Renal pelvis (tissue), 4 donors: Measurements from ENCODE around the gene BIRC6. TPM values are rescaled to one million over a fixed set of nuclear protein-coding genes. Genes with fewer than 3 reads are reported as not detected.
"Not testable (repeated sequence)": the region's sequence is repeated elsewhere in the genome, so short reads cannot be mapped to it uniquely, and the experiment has no call there.

ENCODE experiments used
- DNase-seq: peaks from one replicate; pipeline ENCODE4 v3.0.0-alpha.2; 2013
- polyA plus RNA-seq, 3 donors: library from polyadenylated mRNA; unstranded; fragments of 120-200 nt; gene quantifications; one replicate each; pipeline ENCODE4 v1.2.1, GENCODE V29; 2013; ENCODE audit not compliant: insufficient read length in 3 of 3

BIRC6 gene
- polyA plus RNA-seq, 3 donors, result 63.8 to 90.4 (median 74.4) TPM

GRCh38 chr2:32446369-32446768, 89.5 kb downstream of the BIRC6 start:
- DNase-seq, result no peak

DNA sequence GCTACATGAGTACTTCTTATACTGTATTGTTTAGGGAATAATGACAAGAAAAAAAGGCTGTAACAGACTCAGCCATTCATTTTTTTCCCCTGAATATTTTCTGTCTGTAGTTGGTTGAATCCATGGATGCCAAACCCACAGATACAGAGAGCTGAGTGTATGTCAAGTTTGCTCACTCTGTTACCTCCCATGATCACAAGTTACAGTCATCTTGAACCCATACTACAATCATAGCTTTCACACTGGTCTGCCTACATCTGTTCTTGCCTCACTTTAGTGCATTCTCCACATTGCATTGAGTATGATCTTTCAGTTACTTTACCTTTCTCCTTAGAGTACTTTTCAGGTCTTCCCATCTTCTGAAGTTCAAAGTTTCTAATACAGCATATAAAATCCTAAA, 94.0 kb downstream of the BIRC6 start:
- DNase-seq, result no peak

DNA sequence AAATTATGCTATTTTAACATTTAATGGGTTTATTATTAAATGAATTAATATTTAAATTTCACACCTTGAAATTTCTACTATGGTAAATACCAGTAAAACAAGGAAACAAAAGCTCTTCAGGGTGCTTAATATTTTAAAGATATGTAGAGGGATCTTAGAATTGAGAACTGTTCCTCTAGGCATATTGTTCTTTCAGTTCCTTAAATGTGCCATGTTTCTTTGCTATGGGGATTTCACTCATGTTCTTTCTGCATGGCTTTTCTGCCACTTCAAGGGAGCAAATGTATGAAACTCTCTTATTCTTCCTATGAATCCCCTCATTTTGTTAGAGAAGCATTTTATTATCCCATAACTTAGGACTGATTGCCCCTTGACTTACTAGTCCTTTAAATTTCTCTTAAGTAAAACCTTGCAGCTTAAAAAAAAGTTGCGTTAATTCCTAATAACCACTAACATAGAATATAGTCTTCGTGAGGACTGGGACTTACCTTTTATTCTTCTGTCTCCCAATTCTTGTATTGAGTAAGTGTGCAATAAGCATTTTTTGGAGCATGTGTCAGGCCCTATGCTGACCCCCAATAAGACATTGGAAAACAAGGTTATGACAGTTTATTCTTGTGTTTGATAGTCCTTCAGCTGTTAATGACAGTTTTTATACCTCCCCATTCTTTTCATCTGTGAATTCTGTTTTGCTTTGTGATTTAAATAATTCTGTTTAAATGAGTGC, 95.7 kb downstream of the BIRC6 start:
- no peak for DNase-seq

- DNase-seq, result peak; percentile 4
Measured at GRCh38 chr2:32453242-32454062, 96.6 kb downstream of the BIRC6 start.

DNA sequence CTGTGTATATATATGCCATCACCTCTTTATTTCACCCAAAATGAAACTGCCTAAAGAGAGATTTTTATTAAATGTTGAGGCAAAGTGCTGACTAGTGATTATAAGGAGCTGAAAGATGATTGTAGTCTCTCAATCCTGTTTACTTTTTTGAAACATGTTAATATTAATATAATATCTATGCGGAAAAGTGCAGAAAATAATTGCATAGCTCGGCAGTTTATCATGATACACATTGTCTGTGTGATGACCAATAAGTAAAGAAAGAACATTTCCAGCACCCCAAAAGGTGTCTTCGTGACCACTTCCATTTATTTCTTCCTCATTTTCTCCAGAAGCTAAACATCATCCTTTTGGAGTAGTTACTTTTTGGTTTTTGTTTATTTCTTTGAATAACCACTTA, 99.0 kb downstream of the BIRC6 start:
- DNase-seq, result no peak

- DNase-seq, result no peak
Measured at GRCh38 chr2:32456808-32457207, 100.0 kb downstream of the BIRC6 start.

DNA sequence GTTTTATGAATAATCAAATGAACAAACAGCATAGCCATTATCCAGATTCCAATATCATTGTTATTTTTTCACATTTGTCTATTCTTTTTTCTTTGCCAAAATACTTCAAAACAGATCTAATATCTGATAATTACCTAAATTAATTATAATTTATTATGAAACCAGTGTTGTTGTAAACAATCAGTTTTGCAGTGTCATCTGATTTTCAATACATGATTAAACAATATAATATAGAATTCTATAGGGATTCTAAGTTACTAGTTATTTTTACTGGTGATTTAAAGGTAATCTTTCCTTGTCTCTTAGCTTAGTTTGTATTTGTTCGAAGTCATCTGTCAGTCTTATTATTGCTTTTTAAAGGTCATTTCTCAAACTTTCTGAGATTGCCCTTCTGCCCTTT, 101.0 kb downstream of the BIRC6 start:
- DNase-seq, result no peak

- not testable (repeated sequence) for DNase-seq
Measured at GRCh38 chr2:32460861-32461260, 104.0 kb downstream of the BIRC6 start.

GRCh38 chr2:32463110-32463509, 106.3 kb downstream of the BIRC6 start:
- no peak for DNase-seq

- DNase-seq, result no peak
Measured at GRCh38 chr2:32464431-32464830, 107.6 kb downstream of the BIRC6 start.

DNA sequence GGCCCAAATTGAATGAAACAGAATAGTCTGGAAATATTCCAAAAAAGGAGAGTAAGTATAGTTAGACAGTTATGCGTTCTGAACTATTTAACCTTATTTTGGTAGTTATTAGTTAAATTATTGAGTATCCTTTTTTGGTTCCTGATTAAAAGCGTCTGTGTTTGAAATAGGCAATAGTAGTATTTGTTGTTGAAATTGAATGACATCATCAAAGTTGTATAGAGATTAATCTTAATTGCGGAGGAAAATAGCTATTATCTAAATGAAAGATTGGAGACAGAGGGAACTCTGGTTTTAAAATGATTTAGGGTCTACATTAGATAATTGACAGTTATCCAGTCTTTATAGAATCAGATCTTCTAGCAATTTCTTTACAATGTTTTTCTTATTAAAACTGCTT, 115.8 kb downstream of the BIRC6 start:
- DNase-seq, result no peak

DNA sequence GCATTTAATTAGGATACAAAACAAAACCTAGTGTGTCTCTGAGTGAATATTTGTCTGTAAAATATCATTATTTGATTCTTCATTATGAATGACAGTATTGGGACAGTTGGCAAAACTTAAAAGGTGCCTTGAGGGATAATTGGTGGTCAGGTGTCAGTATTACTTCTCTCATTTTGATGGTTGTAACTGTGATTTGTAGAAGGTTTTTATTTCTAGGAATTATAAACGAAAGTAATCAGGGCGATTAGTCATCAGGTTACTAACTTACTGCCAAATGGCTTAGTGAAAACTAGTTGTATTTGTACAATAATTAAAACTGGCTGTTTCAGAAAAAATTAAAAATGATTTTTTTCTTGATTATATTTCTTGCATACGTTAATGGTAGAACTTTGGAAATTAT, 117.6 kb downstream of the BIRC6 start:
- DNase-seq, result no peak

DNA sequence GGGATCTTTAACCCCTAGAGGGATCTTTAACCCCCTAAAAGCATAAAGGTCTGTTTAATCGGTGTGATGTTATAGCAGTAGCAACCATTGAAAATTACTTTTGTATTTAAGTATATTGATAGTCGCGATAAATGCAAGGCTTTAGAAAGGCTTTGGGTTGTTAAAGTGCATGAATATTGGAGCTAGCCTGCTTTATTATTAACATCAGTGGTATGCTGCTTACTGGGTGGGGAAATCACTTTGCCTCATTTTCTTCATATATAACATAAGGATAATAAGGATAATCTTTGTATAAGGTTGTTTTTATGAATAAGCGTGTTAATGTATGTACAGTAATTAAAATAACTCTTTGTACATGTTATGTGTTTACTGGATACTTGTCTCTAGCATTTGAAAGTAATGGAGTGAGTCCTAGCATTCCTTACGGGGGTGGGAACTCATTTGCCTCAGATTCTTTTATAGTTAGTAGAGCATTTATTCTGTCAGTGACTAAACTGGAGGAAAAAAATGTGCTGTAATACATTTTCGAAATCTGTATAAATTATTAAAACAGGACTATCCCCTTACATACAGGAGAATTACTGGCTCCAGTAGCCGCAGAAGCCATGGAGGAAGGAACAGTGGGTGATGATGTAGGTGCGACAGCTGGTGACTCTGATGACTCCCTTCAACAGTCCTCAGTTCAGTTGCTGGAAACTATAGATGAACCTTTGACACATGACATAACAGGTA, 122.2 kb downstream of the BIRC6 start:
- no peak for DNase-seq

GRCh38 chr2:32479993-32480392, 123.2 kb downstream of the BIRC6 start:
- no peak for DNase-seq

- DNase-seq, result no peak
Measured at GRCh38 chr2:32482471-32482870, 125.6 kb downstream of the BIRC6 start.

DNA sequence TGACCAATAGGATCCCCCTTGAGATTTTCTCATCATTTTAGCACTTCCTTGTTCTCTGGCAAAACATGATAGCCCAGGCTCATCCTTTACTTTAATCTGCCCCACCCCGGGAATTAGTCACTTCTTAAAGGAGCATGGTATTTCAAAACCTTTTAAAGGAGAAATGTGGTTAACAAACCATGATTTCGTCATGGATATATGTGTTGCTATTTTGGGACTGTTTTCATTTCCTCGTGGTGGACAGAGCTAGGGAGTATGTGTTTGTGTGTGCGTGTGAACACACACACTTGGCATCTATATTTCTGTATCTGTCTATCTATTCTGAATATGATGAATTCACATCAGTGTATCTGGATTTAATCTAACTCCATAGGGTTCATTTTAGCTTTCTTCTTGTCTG, 128.1 kb downstream of the BIRC6 start:
- no peak for DNase-seq

- no peak for DNase-seq
Measured at GRCh38 chr2:32485399-32485798, 128.6 kb downstream of the BIRC6 start.

DNA sequence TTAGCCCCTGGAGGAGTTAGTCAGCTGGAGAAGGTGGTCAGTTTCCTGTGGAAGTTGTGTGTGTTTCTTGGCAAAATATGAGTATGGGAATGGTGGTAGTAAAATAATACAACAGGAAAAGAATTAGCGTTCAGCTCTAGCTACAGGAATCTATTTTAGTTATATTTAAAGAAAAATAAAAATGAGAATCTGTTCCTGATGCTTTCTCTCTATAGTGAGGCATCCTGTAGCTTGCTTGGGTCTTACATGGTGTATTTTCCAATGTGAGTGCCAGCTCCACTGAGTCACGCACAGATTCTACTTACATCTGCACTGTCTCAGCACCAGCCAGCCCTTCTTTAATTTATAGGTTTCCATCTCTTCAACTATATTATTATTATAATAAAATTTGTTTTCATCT, 132.2 kb downstream of the BIRC6 start:
- DNase-seq, result no peak

GRCh38 chr2:32491346-32491745, 134.5 kb downstream of the BIRC6 start:
- DNase-seq, result no peak

DNA sequence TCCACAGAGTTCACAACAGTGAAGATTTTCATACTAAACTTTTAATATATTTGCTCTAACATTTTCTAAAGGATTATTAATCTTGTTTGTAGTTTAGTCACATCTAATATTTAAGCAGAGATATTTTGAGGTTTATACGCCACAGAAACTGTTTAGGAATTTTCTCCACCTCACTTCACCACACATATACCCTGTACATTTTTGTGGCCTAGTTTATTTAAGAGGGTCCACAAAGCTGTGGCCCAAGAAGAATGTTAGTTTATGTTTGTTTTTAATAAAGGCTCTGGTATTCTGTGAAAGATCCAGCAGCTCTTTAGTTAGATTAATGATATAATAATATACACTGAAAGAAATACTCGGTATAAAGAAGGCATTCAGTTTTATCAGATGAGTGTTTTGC, 138.3 kb downstream of the BIRC6 start:
- DNase-seq, result no peak

DNA sequence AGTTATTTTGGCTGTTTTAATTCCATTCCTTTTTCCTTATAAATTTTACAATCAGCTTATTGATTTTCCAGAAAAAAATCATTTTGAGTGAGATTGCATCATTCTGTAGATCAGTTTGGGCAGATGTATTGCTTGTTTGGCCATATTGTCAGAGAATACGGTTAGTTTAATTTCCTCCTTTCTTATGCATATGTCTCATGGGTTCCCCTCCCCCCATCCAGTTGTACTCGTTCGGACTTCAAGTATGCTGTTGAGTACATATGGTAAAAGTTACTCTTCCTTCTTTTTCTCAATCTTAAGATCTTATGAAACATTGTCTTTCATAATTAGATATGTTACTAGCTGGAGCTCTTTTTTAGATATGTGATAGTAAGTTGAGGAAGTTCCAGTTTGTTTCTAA, 139.8 kb downstream of the BIRC6 start:
- no peak for DNase-seq

GRCh38 chr2:32498306-32498705, 141.5 kb downstream of the BIRC6 start:
- no peak for DNase-seq

DNA sequence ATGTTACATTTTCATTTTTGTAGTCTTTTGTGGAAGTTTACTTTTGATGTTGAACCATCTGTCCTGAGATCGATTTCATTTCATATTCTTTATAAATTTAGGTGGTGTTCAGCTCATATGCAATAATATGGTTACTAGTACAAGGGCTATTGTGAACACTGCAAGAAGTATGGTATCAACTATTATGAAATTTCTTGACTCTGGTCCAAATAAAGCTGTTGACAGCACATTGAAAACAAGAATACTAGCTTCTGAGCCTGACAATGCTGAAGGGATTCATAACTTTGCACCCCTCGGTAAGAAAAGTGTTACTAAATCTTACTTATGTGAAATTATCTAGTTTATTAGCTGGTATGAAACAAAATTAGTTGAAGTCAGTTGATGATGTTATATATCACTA, 146.1 kb downstream of the BIRC6 start:
- no peak for DNase-seq
